Effector CD8-positive, alpha-beta T cell (primary cell): Measurements from ENCODE around the gene HIPK2.
A peak's percentile ranks its signal among the peaks of the same experiment; 100 is the strongest.

ENCODE experiments used
- DNase-seq: peaks from one replicate; lab custom pipeline; 2025; lab: John Stamatoyannopoulos, UW
- total RNA-seq, 4 experiments: gene quantifications; one replicate each; lab custom pipeline; 2026; lab: John Stamatoyannopoulos, UW

The HIPK2 gene
- 54.4 to 110 (median 74.6) reads per million in 4 experiments for total RNA-seq

- DNase-seq, result peak; percentile 52
Observed at GRCh38 chr7:139777948-139778841, at the start of gene HIPK2. Gene HIPK2, minus strand, starts transcription at chr7:139777998. Its CDS starts 375 bp downstream, at chr7:139777623.

- DNase-seq, result no peak
Observed at GRCh38 chr7:139827042-139827441, 49.2 kb upstream of the HIPK2 start.

DNA sequence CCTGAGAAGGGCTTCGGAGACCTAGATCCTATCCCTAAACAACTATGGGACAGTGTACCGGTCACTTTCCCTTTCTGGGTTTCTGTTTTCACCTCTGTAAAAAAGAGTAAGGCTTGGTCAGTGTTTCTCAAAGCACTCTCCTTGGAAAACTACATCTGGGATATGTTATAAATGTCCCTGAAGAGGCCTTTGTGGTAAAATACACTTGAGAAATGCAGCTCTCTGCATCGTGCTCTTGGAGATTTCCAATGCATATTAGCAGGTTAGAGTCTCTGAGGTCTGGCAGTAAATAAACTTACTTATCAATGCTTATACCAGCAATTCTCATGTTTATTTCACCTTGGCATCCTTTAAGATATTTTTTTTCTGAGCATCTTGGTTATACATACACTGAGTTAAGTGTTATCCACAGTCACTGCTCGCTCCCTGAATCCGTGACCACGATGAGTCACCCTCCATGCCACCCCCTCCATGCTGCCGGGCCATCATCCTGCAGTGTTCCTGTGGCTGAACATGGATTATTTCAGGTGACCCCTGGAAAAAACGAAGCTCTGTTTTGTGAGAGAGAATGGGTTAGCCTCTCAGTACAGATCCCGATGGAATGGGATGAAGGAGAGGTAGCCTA lies 48.0 kb upstream of the HIPK2 start:
- DNase-seq, result no peak

DNA sequence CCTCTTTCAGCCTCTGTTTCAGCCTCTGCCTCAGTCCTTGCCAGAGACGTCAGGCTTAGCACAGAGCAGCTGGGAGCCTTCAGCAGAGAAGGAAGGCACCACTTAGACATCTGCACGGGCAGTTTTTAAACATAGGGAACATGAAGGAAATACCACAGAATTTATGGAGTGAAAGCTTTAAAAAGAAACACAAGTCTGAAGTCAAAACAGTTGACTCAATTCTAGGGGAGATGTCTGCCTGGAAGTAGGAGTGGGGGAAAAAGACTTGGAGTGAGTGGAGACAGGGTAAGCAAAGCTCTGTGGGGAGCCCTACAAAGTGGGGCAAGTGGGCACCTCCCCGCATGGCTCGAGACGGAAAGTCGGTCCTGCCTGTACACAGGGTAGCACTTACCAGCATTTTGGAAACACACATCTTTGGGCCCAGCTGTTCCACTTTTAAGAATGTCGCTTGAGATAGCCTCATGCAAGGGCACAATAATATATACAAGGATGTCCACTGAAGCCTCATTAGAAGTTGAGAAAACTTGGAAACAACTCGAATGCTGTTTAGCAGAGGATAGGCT lies 46.2 kb upstream of the HIPK2 start:
- no peak for DNase-seq

GRCh38 chr7:139822855-139823254 lies 45.1 kb upstream of the HIPK2 start:
- DNase-seq, result no peak

DNA sequence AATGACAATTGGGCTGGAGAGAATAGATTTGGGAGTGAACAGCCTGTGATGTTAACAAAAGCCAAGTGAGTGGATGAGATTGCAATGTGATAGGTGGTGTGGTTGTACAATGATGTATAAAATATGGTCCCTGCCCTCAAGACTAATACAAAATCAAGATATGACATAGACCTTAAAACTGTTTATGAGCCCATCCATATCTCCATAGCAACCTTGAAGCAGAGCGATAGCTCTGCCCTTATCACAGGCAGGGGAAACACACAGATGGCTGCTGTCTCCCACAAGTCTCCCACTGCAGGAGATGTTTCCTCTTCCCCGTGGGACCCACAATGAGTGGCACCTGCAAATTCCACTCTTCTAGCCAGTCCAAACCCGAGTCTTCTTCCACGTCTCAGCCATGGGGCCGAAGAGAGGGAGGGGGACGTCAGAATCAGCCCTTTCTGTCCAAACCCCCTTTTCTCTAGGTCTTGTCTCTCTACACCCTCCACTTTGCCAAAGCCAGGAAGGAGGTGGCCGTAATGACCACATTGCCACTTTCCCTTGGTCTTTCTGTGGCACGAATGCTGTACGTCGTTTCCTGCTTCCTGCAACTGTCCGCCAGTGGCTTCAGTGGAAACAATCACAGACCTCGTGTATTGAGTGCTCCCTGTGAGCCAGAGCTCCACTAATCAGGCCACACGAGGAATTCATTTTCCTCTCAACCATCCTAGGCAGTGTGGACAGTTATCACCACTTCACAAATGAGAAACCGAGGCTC lies 43.7 kb upstream of the HIPK2 start:
- no peak for DNase-seq

- no peak for DNase-seq
Observed at GRCh38 chr7:139820089-139820488, 42.3 kb upstream of the HIPK2 start.

DNA sequence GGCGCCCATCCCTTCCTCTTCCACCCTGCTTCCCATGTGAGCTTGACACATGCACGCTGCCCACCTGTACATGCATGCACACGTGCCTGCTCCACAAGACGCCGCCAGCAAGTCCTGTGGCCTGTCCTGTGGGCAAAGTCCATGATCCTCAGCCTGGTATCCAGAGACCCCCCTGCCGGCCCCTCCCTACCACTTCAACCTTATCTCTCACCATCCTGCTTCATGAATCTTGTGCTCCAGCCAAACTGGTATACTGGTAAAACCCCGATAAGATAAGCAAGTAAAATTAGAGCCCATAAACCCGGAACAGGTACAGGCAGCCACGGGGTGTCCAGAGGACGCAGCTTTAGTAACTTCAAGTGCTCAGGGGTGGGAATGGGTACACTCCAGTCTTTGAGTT lies 39.5 kb upstream of the HIPK2 start:
- no peak for DNase-seq

DNA sequence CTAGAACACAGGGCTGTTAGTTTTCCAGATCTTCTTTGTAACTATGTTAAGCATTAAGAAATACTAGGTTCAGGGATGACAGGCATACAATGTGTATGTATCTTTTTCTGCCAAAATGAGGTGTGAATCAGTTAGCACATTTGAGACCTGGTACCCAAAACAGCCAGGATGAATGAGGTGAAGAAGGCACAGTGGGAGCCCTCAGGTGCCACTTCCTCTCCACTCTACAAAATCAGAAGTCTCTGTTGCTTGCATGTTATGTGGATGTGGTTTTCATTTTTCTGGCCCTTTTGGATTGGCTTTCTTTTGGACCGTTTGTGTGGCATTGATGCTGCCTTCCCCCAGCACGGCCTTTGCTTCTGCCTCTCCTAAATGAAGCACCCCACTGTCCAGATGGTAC lies 35.9 kb upstream of the HIPK2 start:
- DNase-seq, result no peak

- DNase-seq, result no peak
Observed at GRCh38 chr7:139813151-139813550, 35.4 kb upstream of the HIPK2 start.

- no peak for DNase-seq
Observed at GRCh38 chr7:139811066-139811465, 33.3 kb upstream of the HIPK2 start.

GRCh38 chr7:139808846-139809442 lies 31.1 kb upstream of the HIPK2 start:
- DNase-seq, result no peak

- no peak for DNase-seq
Observed at GRCh38 chr7:139808427-139808826, 30.6 kb upstream of the HIPK2 start.

GRCh38 chr7:139807009-139807408 lies 29.2 kb upstream of the HIPK2 start:
- DNase-seq, result no peak

GRCh38 chr7:139804571-139804970 lies 26.8 kb upstream of the HIPK2 start:
- DNase-seq, result no peak

DNA sequence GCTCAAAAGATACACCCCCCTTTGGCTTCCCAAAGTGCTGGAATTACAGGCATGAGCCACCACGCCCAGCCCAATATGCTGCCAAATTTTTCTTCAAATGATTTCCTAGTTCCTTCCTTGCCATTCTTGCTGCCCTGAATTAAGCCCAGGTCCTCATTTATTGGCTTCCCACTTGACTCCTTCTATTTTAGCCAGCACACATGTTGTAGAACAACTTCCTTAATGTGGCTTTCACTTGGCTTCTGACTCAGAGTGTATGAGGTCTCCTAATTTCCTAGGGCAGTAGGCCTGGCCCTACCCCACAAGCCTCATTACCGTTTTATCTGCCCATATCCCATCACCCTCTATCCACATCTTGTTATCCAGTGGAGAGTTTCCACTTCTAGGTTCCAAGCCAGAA lies 21.8 kb upstream of the HIPK2 start:
- no peak for DNase-seq

GRCh38 chr7:139798892-139799291 lies 21.1 kb upstream of the HIPK2 start:
- DNase-seq, result no peak

DNA sequence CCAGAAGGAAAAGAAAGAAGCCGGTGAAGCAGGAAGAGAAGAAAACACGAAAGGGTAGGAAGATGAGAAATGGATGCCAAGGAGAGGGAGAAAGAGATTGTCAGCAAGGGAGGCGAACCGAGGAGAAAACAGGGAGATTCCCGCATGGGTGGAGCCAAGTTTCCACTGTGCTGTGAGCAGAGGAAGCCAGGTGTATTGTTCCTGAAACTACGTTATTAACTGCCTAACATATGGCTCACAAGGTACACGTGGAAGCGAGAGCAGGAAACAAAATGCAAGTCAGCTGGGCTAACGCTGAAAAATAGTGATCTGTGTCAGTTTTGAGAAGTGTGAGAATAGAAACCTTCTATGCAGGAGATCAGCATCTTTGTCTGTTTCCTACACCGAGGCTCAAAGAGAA lies 20.4 kb upstream of the HIPK2 start:
- no peak for DNase-seq

- no peak for DNase-seq
Observed at GRCh38 chr7:139797607-139798006, 19.8 kb upstream of the HIPK2 start.

DNA sequence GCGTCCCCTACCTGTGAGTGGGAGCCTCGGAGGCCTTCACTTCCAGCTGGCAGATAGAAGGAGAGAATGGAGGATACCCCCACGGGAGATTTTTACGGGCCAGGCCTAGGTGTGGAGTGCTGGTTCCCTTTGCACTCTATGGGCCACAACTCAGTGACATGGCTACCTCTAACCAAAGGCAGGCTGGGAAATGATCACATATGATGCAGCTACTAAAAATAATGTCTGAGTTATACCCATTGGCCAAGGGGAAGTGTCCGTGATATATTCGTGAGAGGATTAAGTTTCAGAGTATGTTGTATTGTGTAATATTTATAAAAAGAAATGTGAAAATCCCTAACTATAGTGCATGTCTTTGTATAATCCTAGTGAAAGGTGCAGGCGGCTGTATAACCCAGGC lies 13.5 kb upstream of the HIPK2 start:
- no peak for DNase-seq

GRCh38 chr7:139784648-139785047 lies 6.8 kb upstream of the HIPK2 start:
- no peak for DNase-seq
